Skeletal muscle tissue (tissue), 4 donors: ENCODE measurements around the gene CRYZ. TPM values are rescaled to one million over a fixed set of nuclear protein-coding genes. Genes with fewer than 3 reads are reported as not detected.
"Not testable (repeated sequence)": the region's sequence is repeated elsewhere in the genome, so short reads cannot be mapped to it uniquely, and the experiment has no call there.

ENCODE experiments used
- H3K27ac ChIP-seq: one replicate; pipeline ENCODE4 v1.7.0; 2013; ENCODE audit warnings: mild to moderate bottlenecking, low read depth, low read length, inconsistent platforms
- H3K27me3 ChIP-seq, 3 donors: one replicate each; pipeline ENCODE4 v1.7.0; 2013; ENCODE audit warnings: low read length in 3 of 3; ENCODE audit not compliant: control insufficient read depth in 3 of 3, insufficient read depth in 3 of 3
- H3K36me3 ChIP-seq, 3 donors: one replicate each; pipeline ENCODE4 v1.7.0; 2013; ENCODE audit warnings: low read length in 3 of 3; ENCODE audit not compliant: control insufficient read depth in 3 of 3, insufficient read depth in 3 of 3
- H3K4me1 ChIP-seq, 3 donors: one replicate each; pipeline ENCODE4 v1.7.0; 2013; ENCODE audit warnings: low read length in 3 of 3, mild to moderate bottlenecking in 3 of 3; ENCODE audit not compliant: control insufficient read depth in 3 of 3, insufficient read depth in 3 of 3
- H3K4me3 ChIP-seq, 3 donors: one replicate each; pipeline ENCODE4 v1.7.0; 2013; ENCODE audit warnings: low read length in 3 of 3
- H3K9ac ChIP-seq, 3 donors: one replicate each; pipeline ENCODE4 v1.7.0; 2013; ENCODE audit warnings: low read length in 3 of 3, mild to moderate bottlenecking in 3 of 3, moderate library complexity in 2 of 3, low read depth in 1 of 3
- H3K9me3 ChIP-seq, 3 donors: one replicate each; pipeline ENCODE4 v1.7.0; 2013; ENCODE audit warnings: low read length in 3 of 3; ENCODE audit not compliant: control insufficient read depth in 3 of 3
- total RNA-seq: library from RNA; depleted of rRNA; stranded (reverse); fragments of >200 nt; gene quantifications from one replicate; pipeline ENCODE4 v1.2.3, GENCODE V29; 2014
- donor health status: Osteomylitis.

Gene CRYZ
- total RNA-seq, 1 donor from 2014 or later = 21.4 TPM

GRCh38 chr1:74763807-74764206 is 31.0 kb upstream of the CRYZ start:
- no peaks in the 10 kb centered on the region for H3K4me1 ChIP-seq
- no peak overlapping the region for H3K4me3 ChIP-seq
- H3K9me3 ChIP-seq = no peaks in the 10 kb centered on the region
- H3K27ac ChIP-seq = no peak overlapping the region
- peaks cover 4 to 29% (median 28%) of the 10 kb centered on the region in 3 donors for H3K36me3 ChIP-seq
- no peaks in the 10 kb centered on the region for H3K27me3 ChIP-seq
- no peak overlapping the region for H3K9ac ChIP-seq

GRCh38 chr1:74756650-74757049 is 23.8 kb upstream of the CRYZ start:
- not testable (repeated sequence) for H3K9me3 ChIP-seq, H3K4me3 ChIP-seq, H3K27me3 ChIP-seq, H3K27ac ChIP-seq, H3K4me1 ChIP-seq, H3K9ac ChIP-seq
- H3K36me3 ChIP-seq = peaks cover 16 to 64% (median 36%) of the 10 kb centered on the region in 3 donors

DNA sequence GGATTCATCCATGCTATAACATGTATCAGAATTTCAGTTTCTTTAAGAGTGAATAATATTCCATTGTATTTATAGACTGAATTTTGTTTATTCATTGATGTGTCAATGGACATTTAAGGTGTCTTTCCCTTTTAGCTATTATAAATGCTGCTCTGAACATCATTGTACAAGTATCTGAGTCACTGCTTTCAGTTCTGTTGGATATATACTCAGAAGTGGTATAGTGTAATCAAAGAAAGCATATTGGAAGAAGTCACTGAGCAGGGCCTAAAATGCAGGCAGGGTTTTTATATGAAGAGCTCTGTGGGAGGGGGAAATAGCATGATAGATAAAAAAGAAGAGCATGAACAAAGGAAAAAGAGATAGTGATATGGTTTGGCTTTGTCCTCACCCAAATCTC is 22.6 kb upstream of the CRYZ start:
- H3K36me3 ChIP-seq = peaks cover 20 to 64% (median 35%) of the 10 kb centered on the region in 3 donors
- no peak overlapping the region for H3K27ac ChIP-seq
- no peaks in the 10 kb centered on the region for H3K9me3 ChIP-seq
- H3K4me1 ChIP-seq = no peaks in the 10 kb centered on the region
- no peak overlapping the region for H3K4me3 ChIP-seq
- no peaks in the 10 kb centered on the region for H3K27me3 ChIP-seq
- no peak overlapping the region for H3K9ac ChIP-seq

DNA sequence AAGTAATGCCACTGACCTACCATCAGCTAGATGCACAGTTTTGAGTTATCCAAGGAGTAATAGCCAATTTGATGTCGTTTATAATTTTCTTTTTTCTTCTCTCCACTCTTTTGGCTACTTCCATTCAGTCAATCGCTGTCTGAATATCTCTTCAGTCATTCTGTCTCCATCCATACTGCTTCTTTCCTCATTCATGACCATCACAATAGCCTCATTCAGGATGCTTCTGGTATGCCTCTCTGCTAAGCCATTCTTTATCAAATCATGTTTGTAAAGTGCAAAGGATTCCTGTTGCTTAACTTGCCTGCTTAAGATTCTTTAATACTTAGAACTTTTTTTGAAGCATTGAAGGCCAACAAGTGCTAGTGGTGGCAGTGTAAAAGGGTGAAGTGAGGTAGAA is 20.3 kb upstream of the CRYZ start:
- no peak overlapping the region for H3K27ac ChIP-seq
- H3K36me3 ChIP-seq = peaks cover 30 to 63% (median 50%) of the 10 kb centered on the region in 3 donors
- no peak overlapping the region for H3K9ac ChIP-seq
- no peaks in the 10 kb centered on the region for H3K4me1 ChIP-seq
- no peaks in the 10 kb centered on the region for H3K9me3 ChIP-seq
- H3K4me3 ChIP-seq = no peak overlapping the region
- no peaks in the 10 kb centered on the region for H3K27me3 ChIP-seq

DNA sequence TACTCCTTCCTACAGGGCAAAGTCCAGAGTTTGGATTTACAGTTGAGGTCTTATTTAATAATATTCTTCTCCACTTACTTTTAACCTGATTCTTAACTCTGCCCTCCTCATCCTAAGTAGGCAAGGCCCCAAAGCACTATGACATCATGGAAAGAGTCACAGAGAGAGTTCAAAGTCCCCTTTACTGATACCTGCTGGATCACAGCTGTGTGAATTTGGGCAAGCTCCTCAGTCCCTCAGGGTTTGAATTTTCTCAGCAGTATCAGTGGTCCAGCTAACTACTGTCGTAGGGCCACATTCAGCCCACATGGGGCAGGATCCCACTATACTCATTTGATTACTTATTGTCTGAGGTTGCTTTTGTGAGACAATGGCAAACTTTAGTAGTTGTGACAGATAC is 16.1 kb upstream of the CRYZ start:
- Histone ChIP-seq H3K4me1 (no peaks in the 10 kb centered on the region), H3K9ac (no peak overlapping the region), H3K36me3 (peaks cover 26 to 43% (median 41%) of the 10 kb centered on the region in 3 donors), H3K27me3 (no peaks in the 10 kb centered on the region), H3K27ac (no peak overlapping the region), H3K9me3 (no peaks in the 10 kb centered on the region), H3K4me3 (no peak overlapping the region)

GRCh38 chr1:74745247-74745646 is 12.4 kb upstream of the CRYZ start:
- not testable (repeated sequence) for H3K4me1 ChIP-seq, H3K27ac ChIP-seq
- H3K36me3 ChIP-seq = peaks cover 20 to 52% (median 36%) of the 10 kb centered on the region in 3 donors

DNA sequence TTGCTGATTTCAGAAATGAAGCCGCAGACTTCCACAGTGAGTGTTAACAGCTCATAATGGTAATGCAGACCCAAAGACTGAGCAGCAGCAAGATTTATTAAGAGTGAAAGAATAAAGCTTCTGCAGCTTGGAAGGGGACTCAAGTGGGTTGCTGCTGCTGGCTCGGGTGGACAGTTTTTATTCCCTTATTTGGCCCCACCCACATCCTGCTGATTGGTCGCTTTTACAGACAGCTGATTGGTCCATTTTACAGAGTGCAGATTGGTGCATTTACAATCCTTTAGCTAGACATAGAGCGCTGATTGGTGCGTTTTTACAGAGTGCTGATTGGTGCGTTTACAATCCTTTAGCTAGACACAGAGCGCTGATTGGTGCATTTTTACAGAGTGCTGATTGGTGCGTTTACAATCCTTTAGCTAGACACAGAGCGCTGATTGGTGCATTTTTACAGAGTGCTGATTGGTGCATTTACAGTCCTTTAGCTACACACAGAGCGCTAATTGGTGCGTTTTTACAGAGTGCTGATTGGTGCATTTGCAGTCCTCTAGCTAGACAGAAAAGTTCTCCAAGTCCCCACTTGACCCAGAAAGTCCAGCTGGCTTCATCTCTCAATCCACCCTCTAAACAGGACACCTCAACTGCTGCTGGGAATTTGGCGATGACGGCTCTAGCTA is 7.6 kb upstream of the CRYZ start:
- not testable (repeated sequence) for H3K9ac ChIP-seq, H3K4me1 ChIP-seq
- H3K36me3 ChIP-seq = peaks cover 21 to 50% (median 47%) of the 10 kb centered on the region in 3 donors

More at GRCh38 chr1:74745247-74745646, 12.4 kb upstream of the CRYZ start:
- not testable (repeated sequence) for H3K9me3 ChIP-seq, H3K4me3 ChIP-seq, H3K9ac ChIP-seq, H3K27me3 ChIP-seq

DNA sequence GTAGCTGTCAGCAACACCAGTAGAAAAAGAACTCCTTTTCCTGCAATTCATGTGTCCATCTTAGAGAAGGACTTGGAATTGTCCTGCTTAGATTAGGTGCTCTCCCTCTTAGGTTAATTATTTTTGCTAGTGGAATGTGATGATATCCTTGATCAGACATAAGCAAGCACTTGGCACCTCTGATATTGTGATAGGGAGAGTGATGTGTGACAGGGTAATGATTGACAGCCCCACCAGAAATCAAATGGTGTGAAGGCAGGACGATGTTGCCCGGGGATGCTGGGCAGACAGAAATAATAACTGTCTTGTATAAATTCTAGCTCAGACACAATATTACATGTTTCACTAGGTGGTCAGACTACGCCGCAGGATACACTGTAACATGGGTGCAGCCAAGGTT is 4.5 kb upstream of the CRYZ start:
- Histone ChIP-seq H3K4me3 (no peak overlapping the region), H3K36me3 (peaks cover 14 to 38% (median 38%) of the 10 kb centered on the region in 3 donors), H3K4me1 (peaks cover 9 to 15% (median 10%) of the 10 kb centered on the region in 3 donors), H3K9me3 (no peaks in the 10 kb centered on the region), H3K9ac (no peak overlapping the region), H3K27ac (no peak overlapping the region), H3K27me3 (no peaks in the 10 kb centered on the region)

More for the DNA sequence above, 7.6 kb upstream of the CRYZ start:
- H3K4me3 ChIP-seq, H3K27ac ChIP-seq, H3K9me3 ChIP-seq, H3K27me3 ChIP-seq: not testable (repeated sequence)

DNA sequence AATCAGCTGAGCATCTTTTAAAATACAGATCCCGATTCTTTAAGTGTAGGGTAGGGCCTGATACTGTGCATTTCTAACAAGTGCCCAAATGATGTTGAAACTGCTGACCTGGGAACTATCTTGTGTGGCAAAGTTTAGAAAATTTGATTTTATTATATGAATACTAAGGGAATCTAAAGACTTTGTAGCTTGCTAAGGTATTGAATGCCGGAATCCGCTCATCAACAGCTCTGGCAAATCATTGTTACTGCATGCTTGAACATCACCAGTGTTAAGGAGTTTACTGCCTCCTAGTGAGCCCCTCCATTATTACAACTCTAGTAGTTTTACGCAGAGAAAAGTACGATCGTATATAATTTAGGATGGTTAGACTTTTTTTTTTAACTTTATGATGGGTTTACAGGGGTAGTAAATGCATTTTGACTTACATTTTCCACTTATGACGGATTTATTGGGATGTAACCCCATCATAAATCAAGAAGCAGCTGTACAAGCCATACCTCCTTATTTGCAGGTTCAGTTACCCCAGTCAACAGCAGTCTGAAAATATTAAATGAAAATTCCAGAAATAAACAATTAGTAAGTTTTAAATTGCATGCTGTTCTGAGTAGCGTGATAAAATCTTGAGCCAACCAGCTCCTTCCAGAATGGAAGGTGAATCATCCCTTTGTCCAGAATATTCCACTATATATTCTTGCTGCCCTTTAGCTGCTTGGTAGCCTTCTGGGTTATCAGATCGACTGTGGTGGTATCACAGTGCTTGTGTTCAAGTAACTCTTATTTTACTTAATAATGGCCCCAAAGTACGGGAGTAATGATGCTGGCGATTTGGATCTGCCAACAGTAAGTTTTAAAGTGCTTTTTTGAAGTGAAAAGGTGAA is 994 bp upstream of the CRYZ start:
- Histone ChIP-seq H3K36me3 (peaks cover 7 to 14% (median 8%) of the 10 kb centered on the region in 3 donors), H3K27me3 (no peaks in the 10 kb centered on the region), H3K9ac (peak overlapping the region; percentile 83 to 95 (median 89)), H3K27ac (peak overlapping the region; percentile 80), H3K9me3 (no peaks in the 10 kb centered on the region), H3K4me1 (peaks cover 15 to 23% (median 17%) of the 10 kb centered on the region in 3 donors), H3K4me3 (peak overlapping the region; percentile 96 to 98 (median 97))
